IPS DF 6.9 (cell line): ENCODE measurements around the gene CLHC1.
"Not testable (repeated sequence)": the region's sequence is repeated elsewhere in the genome, so short reads cannot be mapped to it uniquely, and the experiment has no call there.

Experiments used
- DNase-seq: peaks from one replicate; pipeline ENCODE4 v3.0.0-alpha.2; 2013; ENCODE audit warnings: low read depth, low spot score
- H3K27ac ChIP-seq: one replicate; pipeline ENCODE4 v1.5.1; 2013; ENCODE audit warnings: low read length, control low read depth
- H3K27me3 ChIP-seq: 2 replicates; pipeline ENCODE4 v1.6.1; 2013; ENCODE audit warnings: mild to moderate bottlenecking, low read length; ENCODE audit not compliant: control insufficient read depth, insufficient read depth
- H3K36me3 ChIP-seq: 2 replicates; pipeline ENCODE4 v1.6.1; 2013; ENCODE audit warnings: low read length; ENCODE audit not compliant: control insufficient read depth, insufficient read depth
- H3K4me1 ChIP-seq: 2 replicates; pipeline ENCODE4 v1.6.1; 2013; ENCODE audit warnings: low read length; ENCODE audit not compliant: control insufficient read depth, insufficient read depth
- H3K4me3 ChIP-seq: 2 replicates; pipeline ENCODE4 v1.5.1; 2013; ENCODE audit warnings: mild to moderate bottlenecking, low read length
- H3K9me3 ChIP-seq: 2 replicates; pipeline ENCODE4 v1.6.1; 2013; ENCODE audit warnings: low read length, inconsistent platforms; ENCODE audit not compliant: control insufficient read depth, insufficient read depth
- WGBS: extraction: QIAGEN DNeasy Blood & Tissue Kit; methylation state at CpG from one replicate; pipeline ENCODE4 v1.1.7; 2013; ENCODE audit warnings: mixed read lengths, missing lambda C conversion rate; ENCODE audit not compliant: insufficient read length, insufficient coverage; 5-methylcytosine and 5-hydroxymethylcytosine counted together

The CLHC1 gene

GRCh38 chr2:55232084-55232862, at the start of gene CLHC1, which contains the start of gene RPS27A:
CLHC1 (minus strand) TSS chr2:55232293; CDS start chr2:55222411, 9,882 bp downstream.
RPS27A (plus strand) TSS chr2:55232688; CDS start chr2:55232825, 137 bp downstream.
- no peaks in the 10 kb centered on the region for H3K27me3 ChIP-seq
- peaks cover 23% of the 10 kb centered on the region for H3K36me3 ChIP-seq
- H3K4me3 ChIP-seq = peak within 1 kb of the TSS; percentile 98
- no peaks in the 10 kb centered on the region for H3K9me3 ChIP-seq
- H3K27ac ChIP-seq = no peak within 1 kb of the TSS
- DNase-seq = peak; percentile 92
- WGBS = no CpG with 5 or more reads among the region's 37 CpGs
- H3K4me1 ChIP-seq = no peaks in the 10 kb centered on the region; the same call in 1 of the 2 replicates

GRCh38 chr2:55280851-55281546, 48.9 kb upstream of the CLHC1 start:
- H3K9me3 ChIP-seq, H3K27ac ChIP-seq, H3K27me3 ChIP-seq, H3K36me3 ChIP-seq, H3K4me1 ChIP-seq, H3K4me3 ChIP-seq, DNase-seq: not testable (repeated sequence)
- no CpG with 5 or more reads among the region's 5 CpGs for WGBS

GRCh38 chr2:55279859-55280424, 47.8 kb upstream of the CLHC1 start:
- not testable (repeated sequence) for H3K36me3 ChIP-seq, H3K27me3 ChIP-seq, H3K27ac ChIP-seq, H3K4me3 ChIP-seq, H3K4me1 ChIP-seq, H3K9me3 ChIP-seq, DNase-seq
- no CpG with 5 or more reads among the region's 7 CpGs for WGBS

- H3K27me3 ChIP-seq, H3K36me3 ChIP-seq, H3K4me1 ChIP-seq, H3K9me3 ChIP-seq, H3K4me3 ChIP-seq, DNase-seq, H3K27ac ChIP-seq: not testable (repeated sequence)
- no CpG with 5 or more reads among the region's 10 CpGs for WGBS
Measured at GRCh38 chr2:55279214-55279835, 47.2 kb upstream of the CLHC1 start.

- Histone ChIP-seq H3K27me3 (no peaks in the 10 kb centered on the region), H3K36me3 (no peaks in the 10 kb centered on the region), H3K9me3 (no peaks in the 10 kb centered on the region), H3K27ac (no peak overlapping the region), H3K4me3 (no peak overlapping the region), H3K4me1 (peaks cover 2% of the 10 kb centered on the region; the same call in 1 of the 2 replicates)
- WGBS = no CpG with 5 or more reads among the region's 3 CpGs
- DNase-seq = no peak
Measured at GRCh38 chr2:55277310-55277709, 45.2 kb upstream of the CLHC1 start.

GRCh38 chr2:55274346-55274745, 42.3 kb upstream of the CLHC1 start:
- H3K27me3 ChIP-seq, DNase-seq, H3K4me1 ChIP-seq, H3K27ac ChIP-seq, H3K9me3 ChIP-seq, H3K36me3 ChIP-seq, H3K4me3 ChIP-seq: not testable (repeated sequence)
- WGBS = no CpG with 5 or more reads among the region's 2 CpGs

- Histone ChIP-seq H3K4me3 (no peak overlapping the region; the same call in 1 of the 2 replicates), H3K4me1 (no peaks in the 10 kb centered on the region), H3K36me3 (no peaks in the 10 kb centered on the region), H3K27ac (no peak overlapping the region), H3K27me3 (no peaks in the 10 kb centered on the region), H3K9me3 (no peaks in the 10 kb centered on the region)
- DNase-seq = no peak
- no CpG with 5 or more reads among the region's 7 CpGs for WGBS
Measured at GRCh38 chr2:55269645-55269990, 37.5 kb upstream of the CLHC1 start.

- H3K9me3 ChIP-seq = no peaks in the 10 kb centered on the region
- no CpG with 5 or more reads among the region's 43 CpGs for WGBS
- H3K4me1 ChIP-seq = no peaks in the 10 kb centered on the region
- H3K4me3 ChIP-seq = peak within 1 kb of the TSS; percentile 60; the same call in 1 of the 2 replicates
- H3K27me3 ChIP-seq = no peaks in the 10 kb centered on the region
- no peak within 1 kb of the TSS for H3K27ac ChIP-seq
- H3K36me3 ChIP-seq = no peaks in the 10 kb centered on the region; the same call in 1 of the 2 replicates
- DNase-seq = peak; percentile 85
Measured at GRCh38 chr2:55268907-55269644, 37.0 kb upstream of the CLHC1 start, which contains the start of gene MTIF2. MTIF2 (minus strand) TSS chr2:55269231; CDS start chr2:55263858, 5,373 bp downstream.

- H3K4me1 ChIP-seq = no peaks in the 10 kb centered on the region
- WGBS = no CpG with 5 or more reads among the region's 13 CpGs
- H3K27ac ChIP-seq = no peak overlapping the region
- no peaks in the 10 kb centered on the region for H3K9me3 ChIP-seq
- no peak for DNase-seq
- no peaks in the 10 kb centered on the region for H3K27me3 ChIP-seq
- H3K4me3 ChIP-seq = peak overlapping the region; percentile 60; the same call in 1 of the 2 replicates
- H3K36me3 ChIP-seq = no peaks in the 10 kb centered on the region; the same call in 1 of the 2 replicates
Measured at GRCh38 chr2:55268288-55268906, 36.3 kb upstream of the CLHC1 start.
